C4-2B (cell line): ENCODE data around the gene TRPM7.

Experiments used
- ZFX ChIP-seq: fragments of 450-650 bp; IDR thresholded peaks from 2 replicates; pipeline ENCODE4 v1.6.1; 2017
- TF ChIP-seq, protein P1 (sequence below): fragments of 450-650 bp; conservative IDR thresholded peaks from 2 replicates; pipeline ENCODE4 v1.5.1; 2017; ENCODE audit warnings: mild to moderate bottlenecking

DNA sequence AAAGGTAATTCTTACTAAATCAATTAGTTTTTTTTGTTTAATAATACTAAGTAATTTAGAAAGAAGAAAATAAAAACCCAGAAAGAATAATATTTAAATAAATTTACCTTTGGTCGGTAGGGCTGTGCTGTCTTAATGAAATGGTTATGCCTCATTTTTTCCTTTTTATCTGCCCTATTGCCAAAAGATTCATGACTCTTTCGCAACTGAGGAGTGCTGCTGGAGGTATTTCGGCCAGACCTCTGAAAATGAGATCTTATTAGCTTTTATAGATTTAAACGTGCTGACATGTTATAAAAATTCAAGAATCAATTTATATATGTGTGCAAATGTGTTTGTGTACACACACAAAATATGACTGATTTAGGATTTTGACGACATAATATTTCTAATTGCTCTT is 73.0 kb downstream of the TRPM7 start:
- TF ChIP-seq, protein P1, sequence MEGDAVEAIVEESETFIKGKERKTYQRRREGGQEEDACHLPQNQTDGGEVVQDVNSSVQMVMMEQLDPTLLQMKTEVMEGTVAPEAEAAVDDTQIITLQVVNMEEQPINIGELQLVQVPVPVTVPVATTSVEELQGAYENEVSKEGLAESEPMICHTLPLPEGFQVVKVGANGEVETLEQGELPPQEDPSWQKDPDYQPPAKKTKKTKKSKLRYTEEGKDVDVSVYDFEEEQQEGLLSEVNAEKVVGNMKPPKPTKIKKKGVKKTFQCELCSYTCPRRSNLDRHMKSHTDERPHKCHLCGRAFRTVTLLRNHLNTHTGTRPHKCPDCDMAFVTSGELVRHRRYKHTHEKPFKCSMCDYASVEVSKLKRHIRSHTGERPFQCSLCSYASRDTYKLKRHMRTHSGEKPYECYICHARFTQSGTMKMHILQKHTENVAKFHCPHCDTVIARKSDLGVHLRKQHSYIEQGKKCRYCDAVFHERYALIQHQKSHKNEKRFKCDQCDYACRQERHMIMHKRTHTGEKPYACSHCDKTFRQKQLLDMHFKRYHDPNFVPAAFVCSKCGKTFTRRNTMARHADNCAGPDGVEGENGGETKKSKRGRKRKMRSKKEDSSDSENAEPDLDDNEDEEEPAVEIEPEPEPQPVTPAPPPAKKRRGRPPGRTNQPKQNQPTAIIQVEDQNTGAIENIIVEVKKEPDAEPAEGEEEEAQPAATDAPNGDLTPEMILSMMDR = no peak
- TF ChIP-seq ZFX = no peak
